HCT116 (cell line): ENCODE data around the gene WWTR1. TPM values are rescaled to one million over a fixed set of nuclear protein-coding genes. Genes with fewer than 3 reads are reported as not detected.

Experiments used
- ATAC-seq: fragments of 200-7000 bp; cut with Tn5 transposase; 2 replicates; pipeline ENCODE4 v1.9.1; 2020; ENCODE audit warnings: mild to moderate bottlenecking, moderate library complexity
- BruUV-seq: library from RNA; stranded (reverse); fragments of 400-500 nt; replicated peaks from 2 replicates; lab custom pipeline; 2021; lab: Mats Ljungman, UMichigan
- CTCF ChIA-PET: fragments of 300-600 bp; sonication (Branson Sonifier 250); formaldehyde crosslinking; loops from one replicate; lab custom pipeline; 2021; ENCODE audit warnings: antibody characterized with exemption; lab: Charles Lee
- POLR2A ChIA-PET: fragments of 300-600, 350-600 bp; sonication (Branson Sonifier 250); formaldehyde crosslinking; loops from one replicate; lab custom pipeline; 2021; ENCODE audit warnings: antibody characterized with exemption; lab: Charles Lee
- RAD21 ChIA-PET, 2 experiments: fragments of 300-600 bp; sonication (Branson Sonifier 250); formaldehyde crosslinking; loops; one replicate each; lab custom pipeline; 2023; ENCODE audit warnings: low total read pairs in 2 of 2; ENCODE audit not compliant: uncharacterized antibody in 2 of 2, unreplicated experiment in 2 of 2, low non-redundant PET in 1 of 2; lab: Charles Lee
- DNase-seq: peaks from one replicate; pipeline ENCODE4 v3.0.0-alpha.2; 2010; ENCODE audit warnings: low read depth, low spot score
- H2AFZ ChIP-seq: fragments of 200-600 bp; shearing (Covaris generic), sonication (generic); 2 replicates; pipeline ENCODE4 v1.6.1; 2017; ENCODE audit warnings: low read depth, mixed run types, mixed read lengths, antibody characterized with exemption, low read length; ENCODE audit not compliant: poor library complexity, severe bottlenecking
- H3K27ac ChIP-seq: 2 replicates; pipeline ENCODE4 v1.5.1; 2012; ENCODE audit warnings: low read depth, low read length
- H3K27me3 ChIP-seq: fragments of 200-600 bp; sonication (generic); 2 replicates; pipeline ENCODE4 v1.6.1; 2016; ENCODE audit warnings: mixed run types, low read length, mixed read lengths; ENCODE audit not compliant: insufficient read depth
- H3K36me3 ChIP-seq, 2 experiments: fragments of 200-500 bp in 1 of 2; fragments of 200-600 bp in 1 of 2; sonication (Bioruptor generic) in 1 of 2; sonication (generic) in 1 of 2; 2 replicates each; pipeline versions ENCODE4 v1.5.1 to v1.6.1; 2014 to 2016; ENCODE audit warnings: low read length in 2 of 2, inconsistent platforms in 1 of 2, mixed read lengths in 1 of 2, mixed run types in 1 of 2; ENCODE audit not compliant: insufficient read depth in 2 of 2, control insufficient read depth in 1 of 2
- H3K4me1 ChIP-seq, 2 experiments: fragments of 200-600 bp in 1 of 2; sonication (generic) in 1 of 2; 2 replicates each; pipeline versions ENCODE4 v1.5.1 to v1.6.1; 2012 to 2017; ENCODE audit warnings: low read length in 2 of 2, inconsistent platforms in 1 of 2, mild to moderate bottlenecking in 1 of 2, mixed read lengths in 1 of 2, mixed run types in 1 of 2, moderate library complexity in 1 of 2; ENCODE audit not compliant: insufficient read depth in 2 of 2, control insufficient read depth in 1 of 2
- H3K4me2 ChIP-seq: fragments of 200-600 bp; sonication (generic); 2 replicates; pipeline ENCODE4 v1.6.1; 2017; ENCODE audit warnings: mixed run types, low read length, mixed read lengths
- H3K4me3 ChIP-seq, 2 experiments: fragments of 200-600 bp in 1 of 2; sonication (generic) in 1 of 2; replicated peaks in 1 of 2; 2 replicates each; pipeline ENCODE4 v1.5.1; 2011 to 2016; ENCODE audit warnings: low read length in 2 of 2, control low read depth in 1 of 2, low read depth in 1 of 2, mild to moderate bottlenecking in 1 of 2, mixed read lengths in 1 of 2, mixed run types in 1 of 2
- H3K79me2 ChIP-seq: fragments of 200-600 bp; sonication (generic); 2 replicates; pipeline ENCODE4 v1.6.1; 2017; ENCODE audit warnings: mild to moderate bottlenecking, mixed run types, low read length, moderate library complexity, mixed read lengths; ENCODE audit not compliant: insufficient read depth
- H3K9ac ChIP-seq: fragments of 200-600 bp; sonication (generic); 2 replicates; pipeline ENCODE4 v1.6.1; 2016; ENCODE audit warnings: low read length, mixed read lengths
- H3K9me2 ChIP-seq: fragments of 200-600 bp; sonication (generic), shearing (Covaris generic); 2 replicates; pipeline ENCODE4 v1.6.1; 2017; ENCODE audit warnings: mixed run types, mild to moderate bottlenecking, moderate library complexity; ENCODE audit not compliant: insufficient read depth
- H3K9me3 ChIP-seq, 2 experiments: fragments of 200-500 bp in 1 of 2; fragments of 200-600 bp in 1 of 2; sonication (Bioruptor generic) in 1 of 2; sonication (generic) in 1 of 2; 2 replicates each; pipeline ENCODE4 v1.6.1; 2014 to 2017; ENCODE audit warnings: low read length in 2 of 2, mixed read lengths in 2 of 2, inconsistent platforms in 1 of 2, low read depth in 1 of 2, mild to moderate bottlenecking in 1 of 2, mixed run types in 1 of 2, moderate library complexity in 1 of 2; ENCODE audit not compliant: control insufficient read depth in 1 of 2, insufficient read depth in 1 of 2
- H4K20me1 ChIP-seq: fragments of 200-600 bp; sonication (generic), shearing (Covaris generic); 2 replicates; pipeline ENCODE4 v1.6.1; 2017; ENCODE audit warnings: mixed run types, mild to moderate bottlenecking, moderate library complexity; ENCODE audit not compliant: insufficient read depth
- CBX3 ChIP-seq: IDR thresholded peaks from 2 replicates; pipeline ENCODE4 v1.6.1; 2012; ENCODE audit warnings: low read depth
- CTCF ChIP-seq, 3 experiments: fragments of 200-600 bp in 1 of 3; sonication (generic) in 1 of 3; IDR thresholded peaks in 2 of 3; conservative IDR thresholded peaks in 1 of 3; 2 replicates each; pipeline ENCODE4 v1.5.1; 2012 to 2017; ENCODE audit warnings: low read depth in 2 of 3, low read length in 2 of 3, antibody characterized with exemption in 1 of 3, borderline replicate concordance in 1 of 3, control low read depth in 1 of 3, mild to moderate bottlenecking in 1 of 3, mixed read lengths in 1 of 3, mixed run types in 1 of 3, moderate library complexity in 1 of 3; ENCODE audit not compliant: insufficient read depth in 1 of 3
- ELF1 ChIP-seq: IDR thresholded peaks from 2 replicates; pipeline ENCODE4 v1.6.1; 2012; ENCODE audit warnings: low read depth, borderline replicate concordance
- EZH2 ChIP-seq: fragments of 200-600 bp; sonication (generic); IDR thresholded peaks from 2 replicates; pipeline ENCODE4 v1.6.1; 2017; ENCODE audit warnings: antibody characterized with exemption, mixed run types
- POLR2A ChIP-seq: IDR thresholded peaks from 2 replicates; pipeline ENCODE4 v1.7.0; 2011; ENCODE audit warnings: borderline replicate concordance; ENCODE audit not compliant: insufficient read depth, insufficient read length; ENCODE audit errors: extremely low read depth
- SIN3A ChIP-seq: IDR thresholded peaks from 2 replicates; pipeline ENCODE4 v1.6.1; 2012; ENCODE audit warnings: low read depth
- SP1 ChIP-seq: IDR thresholded peaks from 2 replicates; pipeline ENCODE4 v1.6.1; 2012; ENCODE audit warnings: low read depth
- YY1 ChIP-seq: IDR thresholded peaks from 2 replicates; pipeline ENCODE4 v1.6.1; 2011; ENCODE audit warnings: low read length, low read depth, moderate library complexity, mild to moderate bottlenecking; ENCODE audit not compliant: insufficient replicate concordance; ENCODE audit errors: extremely low read depth
- intact Hi-C: fragments of 100-400 bp; cut with micrococcal nuclease; formaldehyde crosslinking; loops from 2 replicates; pipeline ENCODE4 v1.10.0; 2022
- total RNA-seq: library from RNA; stranded (reverse); gene quantifications from one replicate; pipeline ENCODE4 v1.2.1, GENCODE V29; 2021; ENCODE audit not compliant: unreplicated experiment

Gene WWTR1
- total RNA-seq, 1 experiment from 2014 or later = 46.9 TPM

GRCh38 chr3:149548669-149549065 is 109.2 kb downstream of the WWTR1 start:
- H3K9ac ChIP-seq = no peak overlapping the region
- H4K20me1 ChIP-seq = no peaks in the 10 kb centered on the region
- H3K9me2 ChIP-seq = no peaks in the 10 kb centered on the region
- peaks cover under 1% of the 10 kb centered on the region for H3K79me2 ChIP-seq
- H3K4me3 ChIP-seq = no peak overlapping the region
- intact Hi-C loops = no loop called here
- no peak overlapping the region for H3K4me2 ChIP-seq
- no peaks in the 10 kb centered on the region for H3K27me3 ChIP-seq
- RAD21 ChIA-PET = no interaction called here
- no peak for ATAC-seq
- H3K4me1 ChIP-seq = no peaks in the 10 kb centered on the region
- DNase-seq = no peak
- CTCF ChIA-PET = no interaction called here
- POLR2A ChIA-PET = no interaction called here
- no TSS peak for BruUV-seq
- no peaks in the 10 kb centered on the region for H3K36me3 ChIP-seq
- no peak overlapping the region for H2AFZ ChIP-seq
- H3K27ac ChIP-seq = no peak overlapping the region
- no peak for TF ChIP-seq EZH2
- no peak for TF ChIP-seq SIN3A
- no peak for TF ChIP-seq CBX3
- TF ChIP-seq ELF1 = no peak
- no peak for TF ChIP-seq POLR2A
- TF ChIP-seq CTCF (IDR thresholded peaks at IDR 0.05 in 2 of 3, conservative IDR thresholded peaks at IDR 0.05 in 1 of 3; ENCODE audit: borderline replicate concordance in 1 of 3, insufficient read depth in 1 of 3, low read depth in 2 of 3, low read length in 2 of 3) = no peak
- no peak for TF ChIP-seq SP1
- no peak for TF ChIP-seq YY1
- no peaks in the 10 kb centered on the region for H3K9me3 ChIP-seq
